MM.1S (cell line): ENCODE results near the gene SLFN12L.
"Not testable (repeated sequence)": the region's sequence is repeated elsewhere in the genome, so short reads cannot be mapped to it uniquely, and the experiment has no call there.

Source experiments
- DNase-seq: peaks from one replicate; pipeline ENCODE4 v3.0.0-alpha.2; 2015
- H2AFZ ChIP-seq: fragments of 300-600 bp; sonication (generic); 2 replicates; pipeline ENCODE4 v1.6.0; 2016; ENCODE audit warnings: antibody characterized with exemption, low read length
- H3F3A ChIP-seq: fragments of 300-600 bp; sonication (generic); 2 replicates; pipeline ENCODE4 v1.6.1; 2016; ENCODE audit warnings: mild to moderate bottlenecking, antibody characterized with exemption, low read length, moderate library complexity, mixed read lengths; ENCODE audit not compliant: insufficient read depth
- H3K27ac ChIP-seq: fragments of 300-600 bp; sonication (generic); 2 replicates; pipeline ENCODE4 v1.5.1; 2016; ENCODE audit warnings: mild to moderate bottlenecking, low read length
- H3K27me3 ChIP-seq: fragments of 300-600 bp; sonication (generic); replicated peaks from 2 replicates; pipeline ENCODE4 v1.6.0; 2016; ENCODE audit warnings: low read length; ENCODE audit not compliant: insufficient read depth
- H3K36me3 ChIP-seq: fragments of 300-600 bp; sonication (generic); replicated peaks from 2 replicates; pipeline ENCODE4 v1.6.1; 2016; ENCODE audit warnings: mild to moderate bottlenecking, low read length, mixed read lengths; ENCODE audit not compliant: insufficient read depth
- H3K4me1 ChIP-seq: fragments of 300-600 bp; sonication (generic); 2 replicates; pipeline ENCODE4 v1.6.1; 2016; ENCODE audit warnings: low read length, mixed read lengths
- H3K4me2 ChIP-seq: fragments of 300-600 bp; sonication (generic); 2 replicates; pipeline ENCODE4 v1.6.0; 2016; ENCODE audit warnings: low read depth, low read length
- H3K4me3 ChIP-seq: fragments of 300-600 bp; sonication (generic); 2 replicates; pipeline ENCODE4 v1.5.1; 2016; ENCODE audit warnings: low read length, mixed read lengths
- H3K79me2 ChIP-seq: fragments of 300-600 bp; sonication (generic); 2 replicates; pipeline ENCODE4 v1.6.1; 2016; ENCODE audit warnings: mixed run types, low read length, mixed read lengths
- H3K9ac ChIP-seq: fragments of 300-600 bp; sonication (generic); 2 replicates; pipeline ENCODE4 v1.6.1; 2016; ENCODE audit warnings: low read length, mixed read lengths
- H3K9me2 ChIP-seq: fragments of 300-600 bp; sonication (generic); replicated peaks from 2 replicates; pipeline ENCODE4 v1.6.1; 2016; ENCODE audit warnings: mild to moderate bottlenecking, low read length, mixed read lengths; ENCODE audit not compliant: insufficient read depth
- H3K9me3 ChIP-seq: fragments of 300-600 bp; sonication (generic); replicated peaks from 2 replicates; pipeline ENCODE4 v1.6.1; 2016; ENCODE audit warnings: mild to moderate bottlenecking, low read length, mixed read lengths; ENCODE audit not compliant: insufficient read depth
- H4K20me1 ChIP-seq: fragments of 300-600 bp; sonication (generic); 2 replicates; pipeline ENCODE4 v1.6.1; 2016; ENCODE audit warnings: mild to moderate bottlenecking, low read length, moderate library complexity, mixed read lengths; ENCODE audit not compliant: insufficient read depth
- CTCF ChIP-seq: fragments of 300-600 bp; sonication (generic); IDR thresholded peaks from 2 replicates; pipeline ENCODE4 v1.5.1; 2016; ENCODE audit warnings: antibody characterized with exemption, low read length, mixed read lengths
- EZH2 ChIP-seq: fragments of 300-600 bp; sonication (generic); optimal IDR thresholded peaks from 2 replicates; pipeline ENCODE3; 2017; ENCODE audit warnings: low read depth, mild to moderate bottlenecking, antibody characterized with exemption, low read length, mixed read lengths
- EZH2phosphoT487 ChIP-seq: fragments of 300-600 bp; sonication (generic); IDR thresholded peaks from 2 replicates; pipeline ENCODE4 v1.6.1; 2018; ENCODE audit warnings: antibody characterized with exemption, low read length

Gene SLFN12L

GRCh38 chr17:35515027-35515426 lies 22.5 kb downstream of the SLFN12L start:
- DNase-seq: no peak
- Histone ChIP-seq H3K27me3 (no peaks in the 10 kb centered on the region), H3K36me3 (no peaks in the 10 kb centered on the region)

GRCh38 chr17:35514564-35514963 lies 22.9 kb downstream of the SLFN12L start:
- no peaks in the 10 kb centered on the region for H3K79me2 ChIP-seq
- H3K4me2 ChIP-seq: no peak overlapping the region
- H3K4me1 ChIP-seq: no peaks in the 10 kb centered on the region
- no peaks in the 10 kb centered on the region for H3K9me3 ChIP-seq
- no peak for DNase-seq
- no peaks in the 10 kb centered on the region for H3F3A ChIP-seq
- no peak overlapping the region for H2AFZ ChIP-seq
- no peak overlapping the region for H3K4me3 ChIP-seq
- no peaks in the 10 kb centered on the region for H3K27me3 ChIP-seq
- no peaks in the 10 kb centered on the region for H3K36me3 ChIP-seq
- no peak overlapping the region for H3K9ac ChIP-seq
- TF ChIP-seq CTCF: no peak
- TF ChIP-seq EZH2: no peak
- TF ChIP-seq EZH2phosphoT487: no peak
- no peaks in the 10 kb centered on the region for H4K20me1 ChIP-seq
- H3K9me2 ChIP-seq: no peaks in the 10 kb centered on the region
- no peak overlapping the region for H3K27ac ChIP-seq

More at GRCh38 chr17:35515027-35515426, 22.5 kb downstream of the SLFN12L start:
- no peak overlapping the region for H3K4me3 ChIP-seq
- no peak overlapping the region for H3K27ac ChIP-seq
- no peak overlapping the region for H2AFZ ChIP-seq
- TF ChIP-seq CTCF (no peak), EZH2 (no peak), EZH2phosphoT487 (no peak)
- no peaks in the 10 kb centered on the region for H3K9me2 ChIP-seq
- H3K9ac ChIP-seq: no peak overlapping the region
- H3K4me1 ChIP-seq: no peaks in the 10 kb centered on the region
- no peak overlapping the region for H3K4me2 ChIP-seq
- no peaks in the 10 kb centered on the region for H3K9me3 ChIP-seq
- H3F3A ChIP-seq: no peaks in the 10 kb centered on the region
- H4K20me1 ChIP-seq: no peaks in the 10 kb centered on the region
- H3K79me2 ChIP-seq: no peaks in the 10 kb centered on the region

DNA sequence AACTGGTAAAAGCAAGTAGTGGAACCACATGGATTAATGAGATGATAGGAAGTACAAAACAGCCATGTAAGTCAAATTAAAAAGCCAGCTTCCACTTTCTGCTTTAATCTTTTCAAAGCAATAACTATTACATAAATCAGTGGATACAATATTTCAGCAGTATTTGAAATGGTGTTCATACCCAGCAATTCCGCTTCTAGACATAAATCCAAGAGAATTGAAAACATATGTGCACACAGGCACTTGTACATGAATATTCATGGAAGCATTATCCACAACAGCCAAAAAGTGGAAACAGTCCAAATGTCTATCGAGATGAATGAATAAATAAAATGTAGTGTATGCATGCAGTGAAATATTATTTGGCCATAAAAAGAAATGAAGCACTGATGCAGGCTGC lies 27.4 kb downstream of the SLFN12L start:
- H3K9me2 ChIP-seq: no peaks in the 10 kb centered on the region
- H2AFZ ChIP-seq: no peak overlapping the region
- H3K9me3 ChIP-seq: no peaks in the 10 kb centered on the region
- TF ChIP-seq CTCF (no peak), EZH2 (no peak), EZH2phosphoT487 (no peak)
- no peak overlapping the region for H3K9ac ChIP-seq
- H3F3A ChIP-seq: no peaks in the 10 kb centered on the region
- H3K4me1 ChIP-seq: no peaks in the 10 kb centered on the region
- no peaks in the 10 kb centered on the region for H3K27me3 ChIP-seq
- no peaks in the 10 kb centered on the region for H3K79me2 ChIP-seq
- H3K27ac ChIP-seq: no peak overlapping the region
- no peak overlapping the region for H3K4me2 ChIP-seq
- H3K4me3 ChIP-seq: no peak overlapping the region
- H3K36me3 ChIP-seq: no peaks in the 10 kb centered on the region
- DNase-seq: no peak
- H4K20me1 ChIP-seq: no peaks in the 10 kb centered on the region

GRCh38 chr17:35507714-35508113 lies 29.8 kb downstream of the SLFN12L start:
- H3K9me2 ChIP-seq, H3K9ac ChIP-seq, H3K4me3 ChIP-seq, H3K4me2 ChIP-seq, H3K4me1 ChIP-seq, H3F3A ChIP-seq, DNase-seq, H3K36me3 ChIP-seq, H3K79me2 ChIP-seq, H4K20me1 ChIP-seq, H3K27me3 ChIP-seq, H3K27ac ChIP-seq, H2AFZ ChIP-seq, H3K9me3 ChIP-seq: not testable (repeated sequence)
